HEK293T (cell line): ENCODE data around the gene PDLIM1.

Source experiments
- CTCF ChIA-PET: fragments of 350-600 bp; formaldehyde crosslinking; extraction: SDS; loops from one replicate; lab custom pipeline; 2021; ENCODE audit warnings: antibody characterized with exemption, inconsistent platforms; lab: Yijun Ruan, JAX
- POLR2A ChIA-PET: fragments of 350-600 bp; formaldehyde crosslinking; extraction: SDS; loops from one replicate; lab custom pipeline; 2020; ENCODE audit warnings: antibody characterized with exemption, inconsistent platforms; lab: Yijun Ruan, JAX
- DNase-seq: peaks from one replicate; pipeline ENCODE4 v3.0.0; 2012; ENCODE audit warnings: mixed read lengths; ENCODE audit errors: extremely low spot score
- ARNT ChIP-seq: fragments of 450-650 bp; IDR thresholded peaks from 2 replicates; pipeline ENCODE4 v1.6.1; 2017; ENCODE audit warnings: mild to moderate bottlenecking
- BHLHE40 ChIP-seq: fragments of 450-650 bp; IDR thresholded peaks from 2 replicates; pipeline ENCODE4 v1.6.1; 2016; ENCODE audit warnings: mild to moderate bottlenecking, moderate library complexity, borderline replicate concordance
- CTBP1 ChIP-seq: fragments of 450-650 bp; IDR thresholded peaks from 2 replicates; pipeline ENCODE4 v1.6.1; 2016; ENCODE audit warnings: borderline replicate concordance
- ELF4 ChIP-seq: fragments of 450-650 bp; IDR thresholded peaks from 2 replicates; pipeline ENCODE4 v1.6.1; 2017; ENCODE audit warnings: antibody characterized with exemption
- FOXA1 ChIP-seq: fragments of 450-650 bp; IDR thresholded peaks from 2 replicates; pipeline ENCODE4 v1.6.1; 2016; ENCODE audit warnings: mild to moderate bottlenecking
- FOXK2 ChIP-seq: fragments of 450-650 bp; IDR thresholded peaks from 2 replicates; pipeline ENCODE4 v1.6.1; 2016; ENCODE audit warnings: mild to moderate bottlenecking
- FOXM1 ChIP-seq: fragments of 450-650 bp; IDR thresholded peaks from 2 replicates; pipeline ENCODE4 v1.6.1; 2017; ENCODE audit warnings: mild to moderate bottlenecking, borderline replicate concordance
- HDGF ChIP-seq: fragments of 450-650 bp; IDR thresholded peaks from 2 replicates; pipeline ENCODE4 v1.6.1; 2017; ENCODE audit warnings: antibody characterized with exemption, borderline replicate concordance
- L3MBTL2 ChIP-seq: fragments of 450-650 bp; conservative IDR thresholded peaks from 2 replicates; pipeline ENCODE4 v1.6.1; 2016; ENCODE audit warnings: mild to moderate bottlenecking
- LEF1 ChIP-seq: fragments of 450-650 bp; IDR thresholded peaks from 2 replicates; pipeline ENCODE4 v1.6.1; 2017; ENCODE audit warnings: mild to moderate bottlenecking, borderline replicate concordance
- NFRKB ChIP-seq: fragments of 450-650 bp; IDR thresholded peaks from 2 replicates; pipeline ENCODE4 v1.6.1; 2016; ENCODE audit warnings: mild to moderate bottlenecking, moderate library complexity
- PKNOX1 ChIP-seq: fragments of 450-650 bp; IDR thresholded peaks from 2 replicates; pipeline ENCODE4 v1.6.1; 2016
- SP1 ChIP-seq: fragments of 450-650 bp; IDR thresholded peaks from 2 replicates; pipeline ENCODE4 v1.6.1; 2017
- SUZ12 ChIP-seq: fragments of 450-650 bp; IDR thresholded peaks from 2 replicates; pipeline ENCODE4 v1.6.1; 2016; ENCODE audit warnings: mild to moderate bottlenecking
- TARDBP ChIP-seq: fragments of 450-650 bp; IDR thresholded peaks from 2 replicates; pipeline ENCODE4 v1.6.1; 2016
- ZNF384 ChIP-seq: fragments of 450-650 bp; IDR thresholded peaks from 2 replicates; pipeline ENCODE4 v1.6.1; 2016

Gene PDLIM1

DNA sequence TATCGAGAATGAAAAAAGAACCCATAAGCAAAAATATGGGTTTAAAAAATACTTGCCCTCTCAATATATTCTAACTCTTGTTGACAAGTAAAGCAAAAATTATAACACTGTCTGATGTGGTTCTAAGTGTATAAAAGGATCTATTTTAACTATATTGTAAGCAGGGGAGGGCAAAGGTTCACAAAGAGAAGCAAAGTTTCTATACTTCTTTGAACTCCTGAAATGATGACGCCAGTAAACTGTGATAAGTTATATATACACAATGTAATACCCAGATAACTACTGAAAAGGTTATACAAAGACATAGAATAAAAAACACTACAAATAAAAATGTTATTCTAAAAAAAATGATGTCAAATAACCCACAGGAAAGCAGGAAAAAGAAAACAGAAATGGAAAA is 37.1 kb downstream of the PDLIM1 start:
- no peak for DNase-seq
- ChIA-PET POLR2A (no interaction called here), CTCF (no interaction called here)
- no peak for TF ChIP-seq SP1
- no peak for TF ChIP-seq NFRKB
- no peak for TF ChIP-seq BHLHE40
- TF ChIP-seq L3MBTL2: no peak
- no peak for TF ChIP-seq ARNT
- TF ChIP-seq PKNOX1: no peak
- TF ChIP-seq ZNF384: no peak
- TF ChIP-seq ELF4: no peak
- no peak for TF ChIP-seq FOXA1
- no peak for TF ChIP-seq TARDBP
- TF ChIP-seq HDGF: no peak
- TF ChIP-seq FOXK2: no peak

DNA sequence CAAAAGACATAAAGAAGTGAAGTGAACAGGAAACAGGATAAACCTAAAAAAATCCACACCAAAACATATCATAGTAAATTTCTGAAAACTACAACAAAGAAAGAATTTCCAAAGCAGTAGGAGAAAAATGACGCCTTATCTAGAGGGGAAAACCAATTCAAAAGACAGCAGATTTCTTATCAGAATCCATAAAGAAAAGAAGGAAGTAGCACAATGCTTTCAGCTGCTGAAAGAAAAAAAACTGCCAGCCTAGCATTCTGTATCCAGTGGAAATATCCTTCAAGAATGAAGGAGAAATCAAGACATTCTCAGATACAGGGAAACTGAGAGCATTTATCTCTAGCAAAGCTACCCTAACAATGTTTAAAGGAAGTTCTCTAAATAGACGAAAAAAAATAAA is 37.8 kb downstream of the PDLIM1 start:
- CTCF ChIA-PET: no interaction called here
- POLR2A ChIA-PET: no interaction called here
- TF ChIP-seq SP1 (no peak), NFRKB (no peak), LEF1 (no peak), FOXK2 (no peak), TARDBP (no peak), CTBP1 (no peak), PKNOX1 (no peak), SUZ12 (no peak), BHLHE40 (no peak), ELF4 (no peak), FOXA1 (no peak), ZNF384 (no peak)
- DNase-seq: no peak

GRCh38 chr10:95250856-95251255 is 39.9 kb downstream of the PDLIM1 start:
- CTCF ChIA-PET: interaction anchor here (0.6 kb wide), 1 partner anchor 98 kb away, joined by 3 read pairs; no protein-coding TSS in a partner anchor
- POLR2A ChIA-PET: no interaction called here
- no peak for DNase-seq
- no peak for TF ChIP-seq NFRKB
- no peak for TF ChIP-seq ELF4
- no peak for TF ChIP-seq ZNF384
- TF ChIP-seq SP1: no peak
- no peak for TF ChIP-seq BHLHE40
- no peak for TF ChIP-seq FOXM1
- no peak for TF ChIP-seq LEF1
- TF ChIP-seq L3MBTL2: no peak
- no peak for TF ChIP-seq CTBP1
- TF ChIP-seq TARDBP: no peak
- no peak for TF ChIP-seq FOXK2
- TF ChIP-seq PKNOX1: no peak

- no peak for DNase-seq
- ChIA-PET CTCF (no interaction called here), POLR2A (no interaction called here)
- TF ChIP-seq BHLHE40 (no peak), FOXA1 (no peak), PKNOX1 (no peak)
Measured at GRCh38 chr10:95249467-95249866, 41.3 kb downstream of the PDLIM1 start.

GRCh38 chr10:95248989-95249388 is 41.8 kb downstream of the PDLIM1 start:
- DNase-seq: no peak
- ChIA-PET CTCF (no interaction called here), POLR2A (no interaction called here)
- TF ChIP-seq BHLHE40 (no peak), ARNT (no peak), TARDBP (no peak), NFRKB (no peak), PKNOX1 (no peak), ZNF384 (no peak), LEF1 (no peak), L3MBTL2 (no peak), SP1 (no peak), SUZ12 (no peak), HDGF (no peak), FOXA1 (no peak), FOXK2 (no peak), ELF4 (no peak), FOXM1 (no peak)
